ENCODE measurements around the gene NSUN4. TPM values are rescaled to one million over a fixed set of nuclear protein-coding genes. Genes with fewer than 3 reads are reported as not detected.
"Not testable (repeated sequence)": the region's sequence is repeated elsewhere in the genome, so short reads cannot be mapped to it uniquely, and the experiment has no call there.

The NSUN4 gene
- total RNA-seq, 1 experiment from 2014 or later: 33.9 TPM

DNA sequence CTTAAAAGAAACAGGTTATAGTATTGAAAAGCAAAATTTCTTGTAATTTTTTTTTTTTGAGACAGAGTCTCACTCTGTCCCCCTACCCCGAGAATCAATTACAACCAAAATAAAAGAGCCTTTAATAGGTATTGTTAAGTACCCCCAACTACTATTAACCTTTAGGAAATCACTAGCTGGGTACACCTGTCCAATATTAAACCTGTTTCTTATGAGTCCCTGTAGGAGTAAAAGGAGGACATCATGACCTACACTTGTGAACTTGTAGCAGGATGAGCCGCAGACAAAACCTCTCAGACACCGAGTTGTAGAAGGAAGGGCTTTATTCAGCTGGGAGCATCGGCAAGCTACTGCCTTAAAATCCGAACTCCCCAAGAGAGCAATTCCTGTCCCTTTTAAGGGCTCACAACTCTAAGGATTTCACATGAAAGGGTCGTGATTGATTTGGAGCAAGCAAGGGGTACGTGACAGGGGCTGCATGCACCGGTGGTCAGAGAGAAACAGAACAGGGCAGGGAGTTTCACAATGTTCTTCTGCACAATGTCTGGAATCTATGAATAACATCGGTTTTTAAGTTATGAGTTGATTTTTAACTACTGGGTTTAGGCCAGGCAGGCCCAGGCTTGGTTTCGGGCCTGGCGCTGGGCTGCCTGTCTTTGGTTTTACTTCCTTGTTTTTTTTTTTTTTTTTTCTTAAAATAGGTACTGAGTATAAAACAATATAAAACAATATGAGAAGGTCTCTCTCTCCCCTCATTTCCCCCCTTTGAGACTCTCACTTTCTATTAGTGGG is 15.1 kb upstream of the NSUN4 start:
- H3K9me2 ChIP-seq (ENCODE audit: insufficient read depth); H3K79me2 ChIP-seq (ENCODE audit: low read depth); H3K27ac ChIP-seq; H4K20me1 ChIP-seq (ENCODE audit: insufficient read depth); H3K9me3 ChIP-seq (ENCODE audit: insufficient read depth, low read depth); H3K36me3 ChIP-seq (ENCODE audit: low read depth); H3F3A ChIP-seq (ENCODE audit: insufficient read depth, low read depth); CTCF ChIA-PET; H3K27me3 ChIP-seq (ENCODE audit: insufficient read depth, low read depth); H3K4me2 ChIP-seq; POLR2A ChIA-PET (ENCODE audit: unreplicated experiment); intact Hi-C loops (cut with micrococcal nuclease; ENCODE audit: unreplicated experiment); H3K4me1 ChIP-seq (replicated peaks; ENCODE audit: insufficient read depth); H2AFZ ChIP-seq; H3K4me3 ChIP-seq; DNase-seq; BruUV-seq (replicated peaks): not testable (repeated sequence)

- BruUV-seq (replicated peaks); H3K4me2 ChIP-seq; H3K4me3 ChIP-seq; H3K9me2 ChIP-seq (ENCODE audit: insufficient read depth); POLR2A ChIA-PET (ENCODE audit: unreplicated experiment); H3K79me2 ChIP-seq (ENCODE audit: low read depth); intact Hi-C loops (cut with micrococcal nuclease; ENCODE audit: unreplicated experiment); H2AFZ ChIP-seq; H4K20me1 ChIP-seq (ENCODE audit: insufficient read depth); H3K4me1 ChIP-seq (replicated peaks; ENCODE audit: insufficient read depth); H3F3A ChIP-seq (ENCODE audit: insufficient read depth, low read depth); H3K9me3 ChIP-seq (ENCODE audit: insufficient read depth, low read depth); DNase-seq; H3K36me3 ChIP-seq (ENCODE audit: low read depth); H3K27me3 ChIP-seq (ENCODE audit: insufficient read depth, low read depth); H3K27ac ChIP-seq: not testable (repeated sequence)
- CTCF ChIA-PET: interaction anchor here (0.6 kb wide), 1 partner anchor 15 kb away, joined by 5 read pairs; no protein-coding TSS in a partner anchor
These were observed 12.4 kb upstream of the NSUN4 start for GRCh38 chr1:46328182-46328581.

- H3K36me3 ChIP-seq (ENCODE audit: low read depth); H3K4me3 ChIP-seq; H2AFZ ChIP-seq; BruUV-seq (replicated peaks); H3K9me2 ChIP-seq (ENCODE audit: insufficient read depth); POLR2A ChIA-PET (ENCODE audit: unreplicated experiment); H3K4me1 ChIP-seq (replicated peaks; ENCODE audit: insufficient read depth); H3K4me2 ChIP-seq; DNase-seq; H3K27me3 ChIP-seq (ENCODE audit: insufficient read depth, low read depth); H3F3A ChIP-seq (ENCODE audit: insufficient read depth, low read depth); H3K9me3 ChIP-seq (ENCODE audit: insufficient read depth, low read depth); CTCF ChIA-PET; H3K27ac ChIP-seq; H3K79me2 ChIP-seq (ENCODE audit: low read depth); H4K20me1 ChIP-seq (ENCODE audit: insufficient read depth): not testable (repeated sequence)
- intact Hi-C loops (cut with micrococcal nuclease; ENCODE audit: unreplicated experiment): loop anchor here (5.0 kb wide), 1 partner anchor 192 kb away; no protein-coding TSS in a partner anchor
These were observed 10.8 kb upstream of the NSUN4 start for GRCh38 chr1:46329807-46330206.

- BruUV-seq (replicated peaks); H3K4me1 ChIP-seq (replicated peaks; ENCODE audit: insufficient read depth); H3K27me3 ChIP-seq (ENCODE audit: insufficient read depth, low read depth); H3K9me3 ChIP-seq (ENCODE audit: insufficient read depth, low read depth); H3K4me3 ChIP-seq; H3F3A ChIP-seq (ENCODE audit: insufficient read depth, low read depth); CTCF ChIA-PET; H4K20me1 ChIP-seq (ENCODE audit: insufficient read depth); H3K36me3 ChIP-seq (ENCODE audit: low read depth); H2AFZ ChIP-seq; H3K79me2 ChIP-seq (ENCODE audit: low read depth); H3K27ac ChIP-seq; DNase-seq; H3K9me2 ChIP-seq (ENCODE audit: insufficient read depth); H3K4me2 ChIP-seq: not testable (repeated sequence)
- POLR2A ChIA-PET (ENCODE audit: unreplicated experiment): interaction anchor here (0.7 kb wide), 1 partner anchor 20 kb away, joined by 3 read pairs; no protein-coding TSS in a partner anchor
- intact Hi-C loops (cut with micrococcal nuclease; ENCODE audit: unreplicated experiment): loop anchor here (5.0 kb wide), 1 partner anchor 192 kb away; no protein-coding TSS in a partner anchor
These were observed 10.2 kb upstream of the NSUN4 start for GRCh38 chr1:46330381-46330780.

DNA sequence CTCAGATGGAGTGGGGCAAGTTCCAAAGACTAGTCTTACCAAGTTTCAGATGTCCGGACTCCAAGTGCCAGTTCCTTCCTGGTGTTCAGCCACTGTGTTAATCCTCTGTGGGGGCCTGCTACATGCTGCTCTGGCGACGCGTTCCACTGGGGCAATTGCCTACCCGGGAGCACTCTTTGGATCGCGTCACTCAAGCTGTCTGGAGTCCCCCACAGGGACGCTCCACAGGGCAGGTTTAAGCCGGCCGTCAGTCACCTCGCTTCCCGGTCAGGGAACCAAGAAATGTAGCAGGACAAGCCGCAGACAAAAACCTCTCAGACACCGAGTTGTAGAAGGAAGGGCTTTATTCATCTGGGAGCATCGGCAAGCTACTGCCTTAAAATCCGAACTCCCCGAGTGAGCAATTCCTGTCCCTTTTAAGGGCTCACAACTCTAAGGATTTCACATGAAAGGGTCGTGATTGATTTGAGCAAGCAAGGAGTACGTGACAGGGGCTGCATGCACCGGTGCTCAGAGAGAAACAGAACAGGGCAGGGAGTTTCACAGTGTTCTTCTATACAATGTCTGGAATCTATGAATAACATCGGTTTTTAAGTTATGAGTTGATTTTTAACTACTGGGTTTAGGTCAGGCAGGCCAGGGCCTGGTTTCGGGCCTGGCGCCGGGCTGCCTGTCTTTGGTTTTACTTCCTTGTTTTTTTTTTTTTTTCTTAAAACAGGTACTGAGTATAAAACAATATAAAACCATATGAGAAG is 8.6 kb upstream of the NSUN4 start:
- H3K27ac ChIP-seq; H3K79me2 ChIP-seq (ENCODE audit: low read depth); H4K20me1 ChIP-seq (ENCODE audit: insufficient read depth); POLR2A ChIA-PET (ENCODE audit: unreplicated experiment); H3K4me1 ChIP-seq (replicated peaks; ENCODE audit: insufficient read depth); H2AFZ ChIP-seq; H3F3A ChIP-seq (ENCODE audit: insufficient read depth, low read depth); H3K4me2 ChIP-seq; H3K27me3 ChIP-seq (ENCODE audit: insufficient read depth, low read depth); H3K9me2 ChIP-seq (ENCODE audit: insufficient read depth); H3K4me3 ChIP-seq; DNase-seq; BruUV-seq (replicated peaks); H3K9me3 ChIP-seq (ENCODE audit: insufficient read depth, low read depth); H3K36me3 ChIP-seq (ENCODE audit: low read depth): not testable (repeated sequence)
- CTCF ChIA-PET: interaction anchor here (2.0 kb wide), 1 partner anchor 21 kb away, joined by 15 read pairs; no protein-coding TSS in a partner anchor
- intact Hi-C loops (cut with micrococcal nuclease; ENCODE audit: unreplicated experiment): loop anchor here (5.0 kb wide), 1 partner anchor 190 kb away; no protein-coding TSS in a partner anchor
